A673 (cell line): ENCODE data around the gene ADRA1B.

Experiments
- CTCF ChIP-seq: fragments of 300-800, 200-600 bp; sonication (generic); conservative IDR thresholded peaks from 2 replicates; pipeline ENCODE4 v1.5.1; 2017; ENCODE audit warnings: low read depth, mild to moderate bottlenecking, antibody characterized with exemption, low read length, moderate library complexity, mixed read lengths
- EZH2 ChIP-seq: fragments of 200-600 bp; sonication (generic); IDR thresholded peaks from 2 replicates; pipeline ENCODE4 v1.6.1; 2017; ENCODE audit warnings: borderline replicate concordance, low read depth, mild to moderate bottlenecking, mixed read lengths, antibody characterized with exemption, low read length; ENCODE audit not compliant: poor library complexity, severe bottlenecking

- TF ChIP-seq EZH2 = no peak
- TF ChIP-seq CTCF = no peak
These were observed 12.0 kb downstream of the ADRA1B start for GRCh38 chr5:159928122-159928909.
